Measurements from ENCODE around the gene TBX19.

TBX19 gene

DNA sequence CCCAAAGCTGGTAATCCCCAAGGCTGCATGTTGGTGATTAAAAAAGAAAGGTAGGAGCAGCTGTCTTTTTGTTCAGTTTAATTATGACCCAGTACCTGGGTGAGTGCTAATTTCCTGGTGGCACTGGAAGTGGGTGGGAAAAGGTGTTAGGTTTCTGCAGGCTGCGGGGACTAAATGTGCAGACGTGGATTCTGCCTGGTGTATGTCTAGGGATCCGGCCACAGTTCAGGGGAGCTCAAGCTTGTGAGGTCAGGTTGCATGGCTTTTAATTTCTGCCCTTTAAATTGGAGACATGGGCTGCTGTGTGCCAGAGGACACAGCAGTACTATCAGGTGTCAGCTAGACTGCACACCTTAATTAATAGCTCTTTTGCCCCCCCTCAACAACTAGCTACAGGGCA, 20.3 kb upstream of the TBX19 start:
- H3K4me3 ChIP-seq (ENCODE audit: low read length) = no peak overlapping the region
- TF ChIP-seq CTCF (conservative IDR thresholded peaks at IDR 0.05; ENCODE audit: low read length) = no peak
- DNase-seq (ENCODE audit: low read depth) = no peak

DNA sequence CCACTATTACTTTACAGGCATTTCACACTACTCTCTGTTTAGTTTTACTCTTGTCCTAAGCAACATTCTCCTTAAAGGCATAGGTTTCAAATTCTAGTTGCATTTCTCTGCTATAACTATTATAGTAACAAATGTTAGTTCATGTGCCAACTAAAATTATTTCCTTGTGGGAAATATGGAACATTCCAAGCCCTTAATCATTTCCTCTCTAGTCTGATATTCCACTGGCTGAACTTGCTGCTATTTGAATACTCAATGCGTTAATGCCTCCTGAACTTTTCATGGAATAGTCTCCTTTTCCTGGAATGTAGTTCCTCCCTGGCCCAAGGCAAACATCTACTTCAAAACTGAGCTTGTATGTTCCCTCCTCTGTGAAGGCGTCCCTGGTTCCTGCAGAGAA, 19.3 kb upstream of the TBX19 start:
- TF ChIP-seq CTCF (conservative IDR thresholded peaks at IDR 0.05; ENCODE audit: low read length) = no peak
- DNase-seq (ENCODE audit: low read depth) = peak; percentile 79

GRCh38 chr1:168263130-168263529, 17.5 kb upstream of the TBX19 start:
- no peak overlapping the region for H3K4me3 ChIP-seq (ENCODE audit: low read length)
- no peak for TF ChIP-seq CTCF (conservative IDR thresholded peaks at IDR 0.05; ENCODE audit: low read length)
- no peak for DNase-seq (ENCODE audit: low read depth)

More for the DNA sequence above, 19.3 kb upstream of the TBX19 start:
- H3K4me3 ChIP-seq (ENCODE audit: low read length) = no peak overlapping the region

- no peak for DNase-seq (ENCODE audit: low read depth)
- H3K4me3 ChIP-seq (ENCODE audit: low read length) = no peak overlapping the region
- TF ChIP-seq CTCF (conservative IDR thresholded peaks at IDR 0.05; ENCODE audit: low read length) = no peak
Observed at GRCh38 chr1:168264296-168264695, 16.4 kb upstream of the TBX19 start.

DNA sequence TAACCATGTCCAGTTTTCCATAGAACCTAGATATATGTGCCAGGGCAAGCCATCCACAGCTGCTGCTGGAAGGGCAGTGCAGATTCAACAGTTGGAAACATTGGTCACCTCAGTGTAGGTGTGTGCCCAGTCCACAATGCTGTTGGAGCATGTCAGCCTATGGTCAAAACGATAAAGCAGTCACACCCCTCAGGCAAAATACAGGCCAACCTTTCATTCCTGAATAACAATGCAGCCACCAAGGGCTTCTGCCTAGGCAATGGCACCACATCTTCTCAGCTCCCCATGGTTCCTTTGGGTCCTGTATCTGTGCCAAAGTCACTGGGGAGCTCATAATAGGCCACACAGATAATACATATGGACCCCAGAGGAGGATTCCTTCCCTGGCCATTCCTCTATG, 15.1 kb upstream of the TBX19 start:
- TF ChIP-seq CTCF (conservative IDR thresholded peaks at IDR 0.05; ENCODE audit: low read length) = no peak
- DNase-seq (ENCODE audit: low read depth) = no peak

DNA sequence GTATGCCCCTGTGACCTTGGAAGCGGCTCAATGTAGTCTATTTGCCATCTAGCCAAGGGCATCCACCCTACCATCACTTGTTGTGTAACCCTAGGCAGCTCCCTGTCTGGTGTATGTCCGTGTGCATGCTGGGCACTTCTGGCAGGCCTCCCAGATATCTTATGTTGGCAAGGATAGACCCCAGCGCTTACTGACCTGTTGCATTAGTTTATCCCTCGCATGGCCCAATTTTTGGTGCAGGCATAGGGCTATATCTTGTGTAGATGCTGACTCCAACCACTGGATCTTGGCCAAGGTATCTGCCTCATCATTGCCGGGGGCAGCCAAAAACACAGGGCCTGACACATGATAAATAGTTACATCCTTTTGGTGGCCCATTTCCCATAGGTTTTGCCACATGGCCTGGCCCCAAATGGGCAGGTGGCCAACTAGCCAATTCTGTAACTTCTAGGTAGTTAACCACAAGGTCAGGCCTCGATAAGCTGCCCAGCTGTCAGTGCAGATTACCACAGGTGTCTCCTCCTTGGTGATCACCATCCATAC, 14.0 kb upstream of the TBX19 start:
- TF ChIP-seq CTCF (conservative IDR thresholded peaks at IDR 0.05; ENCODE audit: low read length) = no peak
- H3K4me3 ChIP-seq (ENCODE audit: low read length) = no peak overlapping the region
- no peak for DNase-seq (ENCODE audit: low read depth)

More for the DNA sequence above, 15.1 kb upstream of the TBX19 start:
- H3K4me3 ChIP-seq (ENCODE audit: low read length) = no peak overlapping the region

- DNase-seq (ENCODE audit: low read depth) = no peak
- no peak for TF ChIP-seq CTCF (conservative IDR thresholded peaks at IDR 0.05; ENCODE audit: low read length)
Observed at GRCh38 chr1:168271636-168272035, 9.0 kb upstream of the TBX19 start.

More at GRCh38 chr1:168271636-168272035, 9.0 kb upstream of the TBX19 start:
- no peak overlapping the region for H3K4me3 ChIP-seq (ENCODE audit: low read length)

All from AG10803 (cell line).